Osteoblast (primary cell): ENCODE measurements around the gene SMIM33. TPM values are rescaled to one million over a fixed set of nuclear protein-coding genes. Genes with fewer than 3 reads are reported as not detected.

Source experiments
- DNase-seq: peaks from one replicate; pipeline ENCODE4 v3.0.0; 2011; ENCODE audit warnings: low spot score, mixed read lengths; ENCODE audit not compliant: insufficient read length; ENCODE audit errors: missing footprints
- H2AFZ ChIP-seq: 2 replicates; pipeline ENCODE4 v1.6.0; 2011; ENCODE audit warnings: mild to moderate bottlenecking, low read length
- H3K27ac ChIP-seq: 2 replicates; pipeline ENCODE4 v1.5.1; 2011; ENCODE audit warnings: mild to moderate bottlenecking, low read depth, low read length, moderate library complexity
- H3K27me3 ChIP-seq: 2 replicates; pipeline ENCODE4 v1.6.0; 2012; ENCODE audit warnings: mild to moderate bottlenecking, control low read depth, inconsistent platforms, low read length, moderate library complexity; ENCODE audit not compliant: insufficient read depth
- H3K36me3 ChIP-seq: 2 replicates; pipeline ENCODE4 v1.5.1; 2011; ENCODE audit warnings: mild to moderate bottlenecking, low read length, control low read depth, moderate library complexity; ENCODE audit not compliant: insufficient read depth
- H3K4me1 ChIP-seq: 2 replicates; pipeline ENCODE4 v1.5.1; 2011; ENCODE audit warnings: mild to moderate bottlenecking, low read length, control low read depth, moderate library complexity; ENCODE audit not compliant: insufficient read depth
- H3K4me2 ChIP-seq: 2 replicates; pipeline ENCODE4 v1.6.0; 2011; ENCODE audit warnings: mild to moderate bottlenecking, low read length; ENCODE audit not compliant: insufficient read depth
- H3K4me3 ChIP-seq: fragments of 200-600 bp; sonication (generic); 3 replicates; pipeline ENCODE4 v1.5.1; 2012; ENCODE audit warnings: mild to moderate bottlenecking, low read length, inconsistent platforms; ENCODE audit not compliant: insufficient read depth
- H3K79me2 ChIP-seq: 2 replicates; pipeline ENCODE4 v1.6.0; 2012; ENCODE audit warnings: mild to moderate bottlenecking, low read length, control low read depth, inconsistent platforms; ENCODE audit not compliant: insufficient read depth
- H3K9me3 ChIP-seq: 2 replicates; pipeline ENCODE4 v1.5.1; 2011; ENCODE audit warnings: low read depth, low read length, control low read depth
- H4K20me1 ChIP-seq: 2 replicates; pipeline ENCODE4 v1.6.0; 2012; ENCODE audit warnings: mild to moderate bottlenecking, low read length, control low read depth; ENCODE audit not compliant: insufficient read depth
- CTCF ChIP-seq: IDR thresholded peaks from 2 replicates; pipeline ENCODE4 v1.5.1; 2011; ENCODE audit warnings: mild to moderate bottlenecking, low read depth, low read length, moderate library complexity; ENCODE audit errors: extremely low read depth
- total RNA-seq: library from RNA; depleted of rRNA; stranded (reverse); fragments of >200 nt; gene quantifications from 2 replicates; pipeline ENCODE4 v1.2.3, GENCODE V29; 2012

Gene SMIM33
- total RNA-seq, 1 donor, result not detected

DNA sequence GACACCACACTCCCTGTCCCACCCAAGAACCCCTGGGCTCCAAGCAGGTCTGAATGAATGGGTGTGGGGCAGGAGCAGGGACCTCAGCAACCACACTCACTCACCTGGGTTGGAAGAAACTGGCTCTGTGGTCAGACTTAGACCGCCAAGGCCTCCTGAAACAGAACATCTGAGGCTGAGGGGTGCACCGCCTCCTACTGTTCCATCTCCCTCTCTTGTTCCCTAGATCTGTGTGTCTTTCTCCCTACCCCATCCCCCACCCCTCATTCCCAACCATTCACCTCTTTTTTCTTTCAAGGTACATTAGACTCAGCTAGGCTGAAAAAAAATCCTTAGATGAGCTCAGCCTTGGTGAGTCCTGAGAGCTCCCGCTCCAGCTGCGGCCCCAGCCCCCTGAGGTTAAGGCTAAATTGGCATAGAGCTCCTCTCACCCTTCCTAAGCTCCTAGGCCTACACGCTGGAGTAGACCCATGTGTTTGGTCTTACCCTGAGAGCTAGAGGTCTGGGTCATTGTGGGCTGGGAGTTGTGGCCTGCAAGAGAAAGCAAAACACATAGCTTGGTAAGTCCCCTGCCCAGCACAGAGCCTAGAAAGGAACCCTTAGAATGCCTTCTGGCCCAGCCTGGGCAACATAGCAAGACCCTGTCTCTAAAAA is 13.0 kb upstream of the SMIM33 start:
- TF ChIP-seq CTCF, result no peak
- Histone ChIP-seq H3K79me2 (no peaks in the 10 kb centered on the region), H3K36me3 (no peaks in the 10 kb centered on the region), H3K27me3 (no peaks in the 10 kb centered on the region), H2AFZ (no peak overlapping the region), H3K4me1 (peaks cover 23% of the 10 kb centered on the region), H3K27ac (no peak overlapping the region), H3K4me2 (no peak overlapping the region), H3K4me3 (no peak overlapping the region), H4K20me1 (no peaks in the 10 kb centered on the region), H3K9me3 (no peaks in the 10 kb centered on the region)
- no peak for DNase-seq

DNA sequence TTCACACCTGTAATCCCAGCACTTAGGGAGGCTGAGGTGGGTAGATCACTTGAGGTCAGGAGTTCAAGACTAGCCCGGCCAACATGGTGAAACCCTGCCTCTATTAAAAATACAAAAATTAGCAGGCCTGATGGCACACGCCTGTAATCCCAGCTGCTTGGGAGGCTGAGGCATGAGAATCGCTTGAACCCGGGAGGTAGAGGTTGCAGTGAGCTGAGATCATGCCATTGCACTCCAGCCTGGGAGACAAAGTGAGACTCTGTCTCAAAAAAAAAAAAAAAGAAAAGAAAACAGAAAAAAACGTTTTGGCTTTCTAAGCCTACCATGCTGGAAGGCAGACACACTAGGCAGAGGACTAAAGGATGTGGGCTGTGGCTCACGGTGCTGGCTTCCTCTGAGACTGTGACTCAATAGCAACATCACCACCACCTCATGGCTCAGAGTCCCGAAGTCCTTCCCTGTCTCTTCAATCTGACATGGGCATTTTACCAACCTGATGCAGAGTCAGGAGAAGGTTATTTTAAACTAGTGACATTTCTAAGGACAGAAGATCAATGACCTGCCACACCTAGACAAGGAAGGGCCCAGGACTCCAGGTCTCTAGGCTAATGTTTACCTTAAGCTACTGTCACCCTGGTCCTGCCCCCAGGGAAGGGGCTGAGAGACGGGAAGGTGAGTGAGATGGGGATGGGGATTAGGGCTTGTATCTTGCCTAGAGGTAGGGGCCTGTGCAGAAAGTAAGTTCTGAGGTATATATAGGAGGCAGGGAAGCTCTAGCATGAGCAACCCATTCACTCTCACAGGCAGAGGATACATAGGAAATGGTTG is 12.0 kb upstream of the SMIM33 start:
- H4K20me1 ChIP-seq, result no peaks in the 10 kb centered on the region
- H3K4me1 ChIP-seq, result peaks cover 23% of the 10 kb centered on the region
- H2AFZ ChIP-seq, result peak overlapping the region; percentile 69
- H3K27ac ChIP-seq, result peak overlapping the region; percentile 74
- no peaks in the 10 kb centered on the region for H3K36me3 ChIP-seq
- DNase-seq, result peak; percentile 97
- TF ChIP-seq CTCF, result no peak
- H3K27me3 ChIP-seq, result no peaks in the 10 kb centered on the region
- no peaks in the 10 kb centered on the region for H3K79me2 ChIP-seq
- no peaks in the 10 kb centered on the region for H3K9me3 ChIP-seq
- peak overlapping the region; percentile 9 for H3K4me2 ChIP-seq
- no peak overlapping the region for H3K4me3 ChIP-seq

- peak overlapping the region; percentile 74 for H3K27ac ChIP-seq
- no peaks in the 10 kb centered on the region for H4K20me1 ChIP-seq
- H3K27me3 ChIP-seq, result no peaks in the 10 kb centered on the region
- peaks cover 23% of the 10 kb centered on the region for H3K4me1 ChIP-seq
- peak overlapping the region; percentile 23 for H2AFZ ChIP-seq
- H3K4me2 ChIP-seq, result peak overlapping the region; percentile 9
- no peak for TF ChIP-seq CTCF
- H3K36me3 ChIP-seq, result no peaks in the 10 kb centered on the region
- DNase-seq, result no peak
- no peaks in the 10 kb centered on the region for H3K79me2 ChIP-seq
- no peaks in the 10 kb centered on the region for H3K9me3 ChIP-seq
- H3K4me3 ChIP-seq, result no peak overlapping the region
These were observed 11.3 kb upstream of the SMIM33 start for GRCh38 chr5:139459451-139459934.

DNA sequence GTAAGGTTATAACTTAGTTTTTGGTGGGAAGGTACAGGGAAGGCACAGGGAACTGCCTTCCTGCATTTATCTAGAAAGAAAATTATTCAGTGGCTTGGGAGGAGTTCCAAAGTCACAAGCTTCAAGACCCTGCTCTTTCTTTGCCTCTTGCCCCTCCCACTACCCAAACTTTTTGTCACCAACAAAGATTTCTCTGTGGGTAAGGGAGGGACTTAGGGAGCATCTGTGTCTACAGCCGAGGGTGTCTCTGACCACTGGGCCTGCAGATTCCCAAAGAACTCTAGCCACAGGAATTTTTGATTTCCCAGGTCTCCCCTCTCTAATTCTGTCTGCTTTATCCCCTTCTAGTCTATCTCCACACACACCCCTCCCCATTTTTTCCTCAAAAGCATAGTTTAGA is 10.3 kb upstream of the SMIM33 start:
- DNase-seq, result peak; percentile 54
- Histone ChIP-seq H4K20me1 (no peaks in the 10 kb centered on the region), H3K79me2 (no peaks in the 10 kb centered on the region), H2AFZ (no peak overlapping the region), H3K9me3 (no peaks in the 10 kb centered on the region), H3K4me2 (no peak overlapping the region), H3K4me1 (peaks cover 23% of the 10 kb centered on the region), H3K27ac (no peak overlapping the region), H3K4me3 (no peak overlapping the region), H3K27me3 (no peaks in the 10 kb centered on the region), H3K36me3 (no peaks in the 10 kb centered on the region)
- no peak for TF ChIP-seq CTCF
